Tibial nerve (tissue), 4 donors: ENCODE results near the gene DSN1. TPM values are rescaled to one million over a fixed set of nuclear protein-coding genes. Genes with fewer than 3 reads are reported as not detected.

Experiments used
- DNase-seq, 2 donors: peaks; one replicate each; pipeline ENCODE4 v3.0.0-alpha.2; 2019; ENCODE audit warnings: low spot score in 2 of 2
- H3K27ac ChIP-seq, 4 donors: fragments of 200-600 bp; sonication (generic) in 3 of 4; one replicate each; pipeline ENCODE4 v1.5.1; 2017 to 2019; ENCODE audit warnings: mild to moderate bottlenecking in 1 of 4
- H3K27me3 ChIP-seq, 2 donors: fragments of 200-600 bp; sonication (generic) in 1 of 2; one replicate each; pipeline versions ENCODE4 v1.5.1 to v1.6.0; 2017 to 2019
- H3K36me3 ChIP-seq, 3 donors: fragments of 200-600 bp; sonication (generic); one replicate each; pipeline ENCODE4 v1.5.1; 2018 to 2019
- H3K4me1 ChIP-seq, 4 donors: fragments of 200-600 bp; sonication (generic) in 3 of 4; one replicate each; pipeline ENCODE4 v1.5.1; 2017 to 2019
- H3K4me3 ChIP-seq, 4 donors: fragments of 200-600 bp; sonication (generic) in 3 of 4; one replicate each; pipeline ENCODE4 v1.5.1; 2017 to 2019; ENCODE audit warnings: mild to moderate bottlenecking in 1 of 4, moderate library complexity in 1 of 4
- H3K9me3 ChIP-seq, 4 donors: fragments of 200-600 bp; sonication (generic) in 3 of 4; one replicate each; pipeline ENCODE4 v1.5.1; 2017 to 2019
- EP300 ChIP-seq, 2 donors: sonication (generic); formaldehyde crosslinking; IDR thresholded peaks; one replicate each; pipeline ENCODE4 v1.6.1; 2017; ENCODE audit warnings: antibody characterized with exemption in 2 of 2, mild to moderate bottlenecking in 1 of 2
- POLR2A ChIP-seq, 2 donors: fragments of 450-650 bp; IDR thresholded peaks; one replicate each; pipeline ENCODE4 v1.6.1; 2017; ENCODE audit warnings: antibody characterized with exemption in 2 of 2, mild to moderate bottlenecking in 2 of 2, moderate library complexity in 2 of 2
- WGBS, 2 donors: methylation state at CpG; one replicate each; pipeline ENCODE4 v1.1.5; 2018; 5-methylcytosine and 5-hydroxymethylcytosine counted together
- total RNA-seq, 4 donors: library from RNA; depleted of rRNA; stranded (reverse); fragments of >200 nt; gene quantifications; one replicate each; pipeline ENCODE4 v1.1.0, GENCODE V29; 2016
- TF ChIP-seq, protein P1 (sequence below), 5 experiments: fragments of 200-600 bp in 3 of 5; fragments of 450-650 bp in 2 of 5; sonication (generic) in 3 of 5; IDR thresholded peaks; one replicate each; pipeline ENCODE4 v1.5.1; 2016 to 2019; ENCODE audit warnings: antibody characterized with exemption in 5 of 5, mild to moderate bottlenecking in 3 of 5, moderate library complexity in 2 of 5

The DSN1 gene
- total RNA-seq, 4 donors from 2014 or later: 5.4 to 14.9 (median 8.6) TPM

DNA sequence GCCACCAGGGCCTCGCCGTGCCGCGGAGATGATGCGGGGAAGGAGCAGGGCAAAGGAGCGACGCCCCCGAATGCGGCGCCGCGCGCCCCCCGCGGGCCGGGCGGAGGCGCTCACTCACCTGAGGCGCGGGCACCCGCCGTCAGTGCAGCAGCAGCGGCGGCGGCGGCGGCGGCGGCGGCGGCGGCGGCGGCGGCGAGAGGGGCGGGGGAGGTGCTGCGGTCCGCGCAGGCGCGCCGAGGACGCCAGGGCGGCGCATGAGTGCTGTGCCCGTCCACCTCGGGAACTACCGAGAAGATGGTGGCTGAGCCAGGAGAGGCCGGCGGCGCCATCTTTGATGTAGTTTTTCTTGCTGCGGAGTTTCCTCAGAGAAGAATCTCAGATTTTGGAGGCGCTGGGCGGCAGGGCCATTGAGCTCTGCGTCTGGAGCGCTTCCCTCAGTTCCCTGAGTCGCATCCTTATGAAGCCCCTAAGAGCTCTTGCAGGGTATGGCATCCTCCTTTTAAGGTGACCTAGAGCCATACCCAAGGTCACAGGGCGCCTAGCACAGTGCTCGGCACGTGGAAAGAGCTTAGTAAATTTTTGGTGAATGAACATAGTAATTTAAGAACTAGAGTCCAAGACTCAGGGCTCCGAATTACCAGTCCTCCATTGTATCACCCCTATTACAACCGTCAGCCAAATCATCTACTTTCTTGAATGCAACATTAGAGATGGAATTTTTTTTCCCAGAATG is 27.5 kb downstream of the DSN1 start, which contains the start of gene NDRG3:
Gene NDRG3, minus strand, starts transcription at position 164 of the 733 bp plus-strand sequence. CDS start 24,355 bp downstream, outside the sequence.
- WGBS, 2 donors: 4 to 6% methylated on average over 10 to 14 of the region's 63 CpGs
- no peaks in the 10 kb centered on the region for H3K27me3 ChIP-seq
- peak; percentile 85 to 86 for DNase-seq
- TF ChIP-seq, protein P1, sequence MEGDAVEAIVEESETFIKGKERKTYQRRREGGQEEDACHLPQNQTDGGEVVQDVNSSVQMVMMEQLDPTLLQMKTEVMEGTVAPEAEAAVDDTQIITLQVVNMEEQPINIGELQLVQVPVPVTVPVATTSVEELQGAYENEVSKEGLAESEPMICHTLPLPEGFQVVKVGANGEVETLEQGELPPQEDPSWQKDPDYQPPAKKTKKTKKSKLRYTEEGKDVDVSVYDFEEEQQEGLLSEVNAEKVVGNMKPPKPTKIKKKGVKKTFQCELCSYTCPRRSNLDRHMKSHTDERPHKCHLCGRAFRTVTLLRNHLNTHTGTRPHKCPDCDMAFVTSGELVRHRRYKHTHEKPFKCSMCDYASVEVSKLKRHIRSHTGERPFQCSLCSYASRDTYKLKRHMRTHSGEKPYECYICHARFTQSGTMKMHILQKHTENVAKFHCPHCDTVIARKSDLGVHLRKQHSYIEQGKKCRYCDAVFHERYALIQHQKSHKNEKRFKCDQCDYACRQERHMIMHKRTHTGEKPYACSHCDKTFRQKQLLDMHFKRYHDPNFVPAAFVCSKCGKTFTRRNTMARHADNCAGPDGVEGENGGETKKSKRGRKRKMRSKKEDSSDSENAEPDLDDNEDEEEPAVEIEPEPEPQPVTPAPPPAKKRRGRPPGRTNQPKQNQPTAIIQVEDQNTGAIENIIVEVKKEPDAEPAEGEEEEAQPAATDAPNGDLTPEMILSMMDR (IDR thresholded peaks at IDR 0.05): peak in 3 of 5 experiments; percentile 7 to 39 (median 15)
- TF ChIP-seq EP300 (IDR thresholded peaks at IDR 0.05) (peak in 1 of 2 donors; percentile 65), POLR2A (IDR thresholded peaks at IDR 0.05) (peak in 1 of 2 donors; percentile 18)
- peak within 1 kb of the TSS; percentile 62 to 99 (median 86) for H3K4me3 ChIP-seq
- peaks cover 0 to 28% (median 5%) of the 10 kb centered on the region in 4 donors for H3K4me1 ChIP-seq
- peaks cover 0 to 6% (median 0%) of the 10 kb centered on the region in 3 donors for H3K36me3 ChIP-seq
- H3K9me3 ChIP-seq: no peaks in the 10 kb centered on the region
- peak within 1 kb of the TSS in 3 of 4 donors; percentile 78 to 84 (median 81) for H3K27ac ChIP-seq

DNA sequence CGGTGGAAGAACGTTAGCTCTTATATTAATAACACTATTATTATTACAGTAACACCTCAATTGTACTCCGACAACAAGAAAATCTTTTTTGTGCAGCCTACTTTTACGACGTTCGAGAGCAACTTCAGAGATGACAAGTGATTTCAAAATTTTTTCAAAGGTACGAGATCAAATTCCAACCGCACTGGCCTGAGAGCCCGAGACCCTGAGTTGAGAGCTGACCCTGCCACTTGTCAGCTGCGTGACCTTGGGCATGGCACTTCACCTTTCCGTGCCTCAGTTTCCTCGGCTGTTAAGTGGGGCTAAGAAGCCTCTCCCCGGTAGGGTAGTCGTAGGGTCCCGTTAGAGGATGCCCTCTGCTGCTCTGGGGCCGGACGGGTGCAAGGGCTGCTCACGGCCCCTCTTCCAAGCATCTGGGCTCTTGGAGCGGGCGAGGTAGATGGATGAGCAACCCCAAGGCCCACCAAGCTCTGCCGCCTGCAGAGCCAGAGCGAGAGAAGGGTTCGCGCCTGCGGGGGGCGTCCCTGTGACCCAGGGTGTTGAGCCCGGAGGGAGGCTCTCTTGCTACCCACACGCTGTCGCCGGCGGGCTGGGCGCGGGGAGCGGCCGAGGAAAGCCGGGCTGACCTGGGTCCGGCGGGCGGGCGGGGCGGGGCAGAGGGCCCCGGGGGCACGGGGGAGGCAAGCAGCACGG is 28.2 kb downstream of the DSN1 start:
- H3K4me3 ChIP-seq: peak overlapping the region; percentile 62 to 99 (median 86)
- DNase-seq: no peak
- H3K4me1 ChIP-seq: peaks cover 0 to 28% (median 5%) of the 10 kb centered on the region in 4 donors
- TF ChIP-seq, protein P1 (IDR thresholded peaks at IDR 0.05): peak in 1 of 5 experiments; percentile 16
- TF ChIP-seq POLR2A (IDR thresholded peaks at IDR 0.05): no peak
- no peaks in the 10 kb centered on the region for H3K27me3 ChIP-seq
- peak overlapping the region in 3 of 4 donors; percentile 55 to 84 (median 81) for H3K27ac ChIP-seq
- WGBS, 2 donors: 4 to 11% methylated on average over 15 to 22 of the region's 44 CpGs
- H3K36me3 ChIP-seq: peaks cover 0 to 5% (median 0%) of the 10 kb centered on the region in 3 donors
- no peaks in the 10 kb centered on the region for H3K9me3 ChIP-seq

DNA sequence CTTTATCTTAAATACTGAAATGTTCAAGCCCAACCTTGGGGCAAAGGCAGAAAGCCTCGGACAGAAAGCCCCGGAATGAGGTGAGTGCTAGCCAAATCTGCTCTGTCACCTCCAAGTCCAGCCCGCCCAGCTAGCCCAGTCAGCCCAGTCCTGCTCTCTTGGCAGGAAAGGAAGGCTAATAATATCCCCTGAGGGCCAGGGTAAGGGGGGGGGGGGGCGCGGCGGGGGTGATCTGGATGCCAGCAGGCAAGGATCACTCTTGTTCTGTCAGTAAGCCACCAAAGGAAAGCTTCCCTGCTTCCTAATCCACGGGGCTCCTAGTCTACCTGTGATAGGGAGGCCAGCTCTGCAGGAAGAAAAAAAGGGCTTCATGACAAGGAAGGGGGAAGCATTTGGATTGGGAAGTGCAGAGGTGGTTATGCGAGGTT is 28.8 kb downstream of the DSN1 start:
- TF ChIP-seq, protein P1 (IDR thresholded peaks at IDR 0.05): no peak
- TF ChIP-seq POLR2A (IDR thresholded peaks at IDR 0.05) (no peak), EP300 (IDR thresholded peaks at IDR 0.05) (no peak)
- no peak for DNase-seq
- Histone ChIP-seq H3K4me3 (peak overlapping the region; percentile 62 to 99 (median 86)), H3K9me3 (no peaks in the 10 kb centered on the region), H3K27ac (peak overlapping the region in 3 of 4 donors; percentile 12 to 84 (median 34)), H3K36me3 (no peaks in the 10 kb centered on the region), H3K27me3 (no peaks in the 10 kb centered on the region), H3K4me1 (peaks cover 0 to 28% (median 5%) of the 10 kb centered on the region in 4 donors)
- WGBS, 2 donors: 14 to 15% methylated on average over 8 of the region's 8 CpGs

DNA sequence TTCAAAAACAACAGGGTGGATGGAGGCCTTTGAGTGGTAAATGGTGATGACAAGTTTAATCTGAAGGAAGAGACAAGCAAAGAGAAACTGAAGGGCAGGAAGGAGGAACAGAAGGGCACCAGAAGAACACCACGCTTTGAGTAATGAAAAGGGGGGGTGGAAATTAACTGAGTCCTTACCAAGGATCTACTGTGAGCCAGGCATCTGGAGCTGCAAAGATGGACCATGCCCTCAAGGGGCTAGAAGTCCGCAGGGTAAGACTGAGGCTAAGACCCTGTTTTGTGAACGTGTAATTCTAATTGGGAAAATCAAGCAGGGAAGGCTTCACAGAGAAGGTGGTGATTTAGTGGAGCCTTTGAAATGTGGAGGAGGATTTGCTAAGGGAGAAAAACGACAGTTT is 29.3 kb downstream of the DSN1 start:
- TF ChIP-seq, protein P1 (IDR thresholded peaks at IDR 0.05): no peak
- H3K4me3 ChIP-seq: peak overlapping the region in 1 of 4 donors; percentile 99
- no peaks in the 10 kb centered on the region for H3K36me3 ChIP-seq
- no peak for DNase-seq
- peaks cover 0 to 28% (median 5%) of the 10 kb centered on the region in 4 donors for H3K4me1 ChIP-seq
- H3K27me3 ChIP-seq: no peaks in the 10 kb centered on the region
- 62 to 69% methylated on average over 4 of the region's 4 CpGs for WGBS, 2 donors
- no peaks in the 10 kb centered on the region for H3K9me3 ChIP-seq
- peak overlapping the region in 2 of 4 donors; percentile 12 to 84 for H3K27ac ChIP-seq
